UCSD-AML1 (cell line): ENCODE results near the gene CEP112.

Experiments
- DNase-seq: peaks from one replicate; lab custom pipeline; 2025; ENCODE audit not compliant: unreplicated experiment; lab: John Stamatoyannopoulos, UW

CEP112 gene

GRCh38 chr17:65895969-65896368 lies 296.0 kb downstream of the CEP112 start:
- DNase-seq, result no peak

DNA sequence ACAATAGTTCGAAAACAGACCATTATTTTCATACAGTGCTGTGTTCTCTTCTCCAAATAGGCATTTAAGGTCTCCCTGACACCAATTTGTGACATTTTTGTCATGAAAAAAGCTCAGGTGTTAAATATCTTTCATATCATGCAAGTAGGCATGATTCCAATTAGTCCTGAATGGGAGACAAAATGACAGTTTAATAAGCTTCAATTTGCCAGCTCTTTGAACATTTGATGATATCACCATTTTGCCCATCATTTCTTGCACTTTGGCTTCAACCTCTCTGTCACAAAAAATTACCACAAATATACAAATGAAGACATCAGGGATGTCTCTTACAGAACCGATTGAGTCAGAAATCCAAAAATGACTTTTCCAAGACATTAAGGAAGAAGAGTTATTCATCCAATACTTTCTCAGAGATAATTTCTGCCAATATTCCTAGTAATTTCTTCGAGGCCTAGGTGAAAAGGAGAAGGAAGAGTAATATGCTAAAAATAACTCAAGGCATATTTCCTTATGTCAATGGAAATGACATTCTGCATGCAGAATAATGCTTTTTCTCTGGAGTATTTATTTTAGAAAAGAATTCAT lies 298.1 kb downstream of the CEP112 start:
- DNase-seq, result no peak

DNA sequence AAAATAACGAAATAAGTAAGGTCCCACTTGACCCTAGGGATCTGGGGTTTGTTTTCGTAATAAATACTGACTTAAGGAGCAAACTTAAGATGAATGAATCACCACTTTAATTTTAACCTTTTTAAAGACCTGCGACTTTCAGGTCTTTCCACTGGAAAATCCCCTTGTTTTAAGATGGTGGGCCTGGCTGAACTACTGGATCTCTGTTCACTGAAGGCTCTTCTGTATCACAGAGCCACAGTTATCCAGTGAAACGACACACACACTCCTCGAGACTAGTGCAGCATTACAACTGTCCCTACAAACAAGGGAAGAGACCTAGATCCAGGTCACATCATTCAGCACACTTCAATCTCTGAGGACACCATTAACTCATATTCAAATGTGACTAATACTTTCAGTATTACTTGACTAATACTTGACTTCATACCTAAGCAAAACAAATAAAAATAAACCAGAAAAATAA lies 299.0 kb downstream of the CEP112 start:
- DNase-seq, result no peak

- no peak for DNase-seq
Measured at GRCh38 chr17:65891231-65891735, 300.6 kb downstream of the CEP112 start.

- DNase-seq, result no peak
Measured at GRCh38 chr17:65888649-65889048, 303.3 kb downstream of the CEP112 start.

- no peak for DNase-seq
Measured at GRCh38 chr17:65886315-65887245, 305.4 kb downstream of the CEP112 start.

DNA sequence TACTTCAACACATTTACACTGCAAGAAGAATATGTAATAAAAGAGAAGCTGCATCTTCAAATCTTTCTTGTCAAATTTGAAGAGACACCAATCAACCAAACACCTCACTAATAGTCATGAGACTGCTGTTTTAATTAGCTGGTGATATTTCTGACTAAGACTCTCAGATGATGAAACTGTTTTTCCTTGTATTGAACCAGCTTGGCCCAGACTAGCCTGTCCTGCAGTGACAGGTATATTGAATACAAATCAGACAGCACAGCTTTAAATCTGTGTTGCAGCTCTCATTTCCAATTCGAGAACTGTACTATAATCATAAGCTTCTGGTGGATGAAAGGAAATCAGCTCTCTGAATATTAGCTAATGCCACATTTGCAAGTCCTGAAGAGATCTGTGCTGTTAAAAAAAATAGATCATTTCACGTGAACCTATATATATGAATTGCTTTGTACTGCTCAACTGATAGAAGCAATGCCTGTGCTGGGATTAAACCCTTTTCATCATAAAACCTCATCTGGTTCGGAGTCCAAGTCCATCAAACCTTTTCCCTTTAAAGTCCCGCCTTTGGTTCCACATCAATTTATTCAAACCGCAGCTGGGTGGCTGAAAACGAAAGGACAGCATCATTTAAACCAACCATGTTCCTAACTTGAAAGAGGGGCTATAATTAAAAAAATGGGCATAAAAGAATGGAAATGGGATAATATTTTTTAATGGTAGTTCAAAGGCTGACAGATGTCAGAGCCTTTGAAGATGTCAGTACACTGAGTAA lies 306.2 kb downstream of the CEP112 start:
- DNase-seq, result no peak

DNA sequence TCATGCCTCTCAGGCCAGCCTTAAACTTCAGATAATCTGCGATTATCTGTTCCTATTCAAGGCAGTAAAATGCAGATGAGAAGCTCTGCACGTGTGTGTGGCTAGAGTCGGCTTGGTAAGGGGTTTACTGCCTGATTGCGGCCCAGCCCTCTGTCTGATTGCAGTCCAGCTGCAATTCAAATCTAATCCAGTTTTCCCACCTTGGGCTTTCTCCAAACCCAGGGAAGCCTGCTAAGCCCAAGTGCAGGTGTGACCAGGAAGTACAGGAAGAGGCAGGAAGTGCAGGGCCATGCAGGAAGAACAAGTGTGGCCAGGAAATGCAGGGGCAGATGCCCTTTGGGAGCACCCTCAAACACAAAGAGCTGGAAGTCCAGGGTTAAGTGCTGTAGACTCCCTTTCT lies 314.9 kb downstream of the CEP112 start:
- no peak for DNase-seq

DNA sequence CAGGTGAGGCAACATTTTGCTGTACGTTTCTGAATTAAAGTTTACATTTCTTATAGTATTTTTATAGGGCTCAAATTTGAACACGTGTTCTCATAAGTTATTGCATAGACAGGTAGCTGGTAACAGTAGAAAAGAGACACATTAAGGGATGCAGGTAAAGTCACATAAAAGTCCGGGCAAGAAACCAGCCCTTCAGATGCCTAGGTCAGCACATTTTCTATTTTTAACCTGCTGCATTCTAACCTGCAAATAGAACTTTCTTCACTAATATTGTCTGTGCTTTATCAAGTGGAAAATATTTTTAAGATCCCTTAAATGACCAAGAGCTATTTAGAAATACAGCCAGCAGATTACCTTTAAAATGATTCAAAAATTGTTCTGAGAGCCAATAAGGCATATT lies 323.1 kb downstream of the CEP112 start:
- no peak for DNase-seq

DNA sequence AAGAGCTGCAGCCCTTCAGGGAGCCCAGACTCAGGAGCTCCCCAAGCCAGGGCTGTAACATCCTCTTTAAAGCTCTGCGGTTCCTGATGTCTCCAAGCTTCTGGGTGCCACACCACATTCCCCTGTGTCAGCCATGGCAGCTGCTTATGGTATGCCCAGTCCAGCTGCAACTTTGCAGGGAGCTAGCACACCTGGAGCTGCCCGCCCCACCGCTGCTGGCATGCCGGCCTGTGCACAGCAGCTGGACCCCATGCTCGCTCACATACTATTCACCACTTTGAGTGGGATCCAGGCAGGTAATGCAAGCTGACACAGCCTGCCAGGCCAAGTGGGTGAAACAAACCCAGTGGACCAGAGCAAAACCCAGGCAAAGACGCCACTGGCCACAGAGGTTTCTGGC lies 324.9 kb downstream of the CEP112 start:
- no peak for DNase-seq

DNA sequence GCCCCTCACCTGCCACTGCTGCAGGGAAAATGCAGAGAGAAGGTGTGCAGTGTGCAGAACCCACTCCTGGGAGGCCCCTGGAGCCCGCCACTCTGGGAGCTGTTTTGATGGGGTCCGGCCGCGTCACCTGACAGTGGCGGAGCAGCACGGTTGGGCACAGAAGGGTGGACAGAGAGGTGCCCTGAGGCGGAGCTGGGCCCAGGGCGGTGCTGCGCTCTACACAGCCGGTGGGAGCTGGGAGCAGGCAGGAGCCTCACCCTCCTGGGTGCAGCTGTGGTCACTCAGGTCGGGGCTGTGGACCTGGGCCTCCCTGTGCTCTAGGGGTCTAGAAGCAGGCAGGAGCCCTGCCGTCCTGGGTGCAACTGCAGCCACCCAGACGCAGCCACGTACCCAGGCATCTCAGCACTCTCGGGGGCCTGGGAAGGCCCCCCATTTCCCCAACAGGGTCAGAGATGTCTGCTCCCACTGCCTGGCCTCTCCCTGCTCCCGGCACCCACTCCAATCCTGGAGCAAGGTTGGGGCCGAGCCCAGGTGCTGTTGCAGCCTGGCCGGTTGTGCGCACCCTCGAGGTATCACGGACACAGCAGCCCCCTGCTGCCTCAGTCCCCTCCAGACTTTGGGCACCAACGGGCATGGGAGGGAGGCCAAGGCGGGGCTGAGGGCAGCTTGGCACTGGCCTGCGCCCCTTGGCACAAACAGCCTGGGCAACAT lies 326.1 kb downstream of the CEP112 start:
- DNase-seq, result no peak

DNA sequence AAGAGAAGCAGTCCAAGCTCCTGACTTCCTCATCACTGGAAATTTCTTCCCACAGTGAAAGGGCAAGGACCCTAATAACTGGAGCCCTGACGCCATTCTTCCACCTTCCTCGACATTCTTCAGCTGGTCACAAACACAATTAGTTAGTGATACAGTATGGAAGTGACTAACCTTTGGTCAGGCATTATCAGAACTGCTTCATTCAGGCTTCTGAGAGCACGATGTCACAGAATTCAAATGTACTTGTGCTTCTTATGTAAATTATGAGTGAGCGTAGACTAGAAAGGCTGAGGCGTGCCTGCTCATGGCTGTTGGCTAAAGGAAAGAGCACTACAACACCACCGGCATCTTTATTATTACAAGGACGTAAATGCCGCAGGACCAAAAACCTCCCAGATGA lies 327.5 kb downstream of the CEP112 start:
- DNase-seq, result no peak

DNA sequence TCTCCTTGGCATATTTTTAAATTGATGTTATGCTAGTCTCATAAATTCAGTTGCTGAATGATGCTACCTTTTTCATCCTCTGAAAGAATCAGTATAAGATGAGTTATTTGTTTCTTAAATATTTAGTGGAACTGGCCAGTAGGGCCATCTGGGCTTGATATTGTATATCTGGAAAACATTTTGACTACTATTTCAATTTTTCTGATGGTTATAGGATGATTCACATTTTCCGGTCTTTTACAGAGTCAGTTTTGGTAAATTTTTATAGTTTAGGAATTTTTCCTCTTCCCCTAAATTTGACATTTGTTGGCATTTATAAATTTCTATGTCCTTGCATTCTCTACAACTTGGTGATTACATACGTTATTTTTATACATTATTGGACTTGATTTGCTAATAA lies 334.2 kb downstream of the CEP112 start:
- no peak for DNase-seq

- DNase-seq, result no peak
Measured at GRCh38 chr17:65856865-65857264, 335.1 kb downstream of the CEP112 start.

DNA sequence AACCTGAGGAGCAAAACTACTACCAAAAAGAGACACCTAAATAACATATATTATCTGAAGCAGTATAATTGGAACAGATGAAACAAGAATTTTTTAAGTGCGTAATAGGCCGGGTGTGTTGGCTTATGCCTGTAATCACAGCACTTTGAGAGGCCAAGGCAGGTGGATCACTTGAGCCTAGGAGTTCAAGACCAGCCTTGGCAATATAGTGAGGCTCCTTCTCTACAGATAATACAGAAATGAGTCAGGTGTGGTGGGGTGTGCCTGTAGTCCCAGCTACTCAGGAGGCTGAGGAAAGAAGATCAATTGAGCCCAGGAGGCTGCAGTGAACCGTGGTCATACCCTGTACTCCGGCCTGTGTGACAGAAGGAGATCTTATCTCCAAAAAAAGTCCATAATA lies 336.3 kb downstream of the CEP112 start:
- no peak for DNase-seq

DNA sequence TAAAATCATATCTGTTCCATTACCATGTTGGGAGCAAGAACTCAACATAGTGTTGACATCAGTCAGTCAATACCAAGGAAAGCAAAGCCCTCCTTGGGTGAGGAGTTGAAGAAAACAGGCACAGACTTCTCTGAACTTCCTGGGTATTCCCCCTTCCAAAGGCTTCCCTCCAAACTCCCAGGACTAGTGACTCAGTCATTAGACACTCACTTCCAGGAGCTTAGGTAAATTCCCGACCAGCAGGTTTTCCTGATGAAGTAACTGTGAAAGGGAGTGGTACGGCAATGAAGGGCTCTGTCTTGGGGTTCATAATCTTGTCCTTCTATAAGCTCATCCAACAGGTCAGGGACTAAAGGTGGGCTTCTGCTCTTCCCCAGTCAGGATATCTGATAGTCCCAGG lies 336.7 kb downstream of the CEP112 start:
- DNase-seq, result no peak

DNA sequence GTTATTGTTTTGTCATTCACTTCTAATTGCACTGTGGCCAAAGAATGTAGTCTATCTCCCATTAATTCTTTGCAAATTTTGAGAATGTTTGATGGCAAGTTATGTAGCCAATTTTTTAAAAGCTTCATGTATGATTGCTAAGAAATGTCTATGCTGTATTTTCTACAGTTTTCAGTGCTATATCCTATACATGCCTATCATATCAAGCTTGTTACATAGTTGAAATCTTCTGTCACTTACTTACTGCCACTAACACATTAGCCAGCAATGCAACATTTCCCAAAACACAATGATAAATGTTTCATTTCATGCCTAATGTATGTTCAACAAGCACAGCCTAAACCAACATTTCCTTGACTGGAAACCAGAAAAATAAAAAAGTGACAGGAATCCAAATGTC lies 338.1 kb downstream of the CEP112 start:
- no peak for DNase-seq

GRCh38 chr17:65852911-65853310 lies 339.0 kb downstream of the CEP112 start:
- no peak for DNase-seq

DNA sequence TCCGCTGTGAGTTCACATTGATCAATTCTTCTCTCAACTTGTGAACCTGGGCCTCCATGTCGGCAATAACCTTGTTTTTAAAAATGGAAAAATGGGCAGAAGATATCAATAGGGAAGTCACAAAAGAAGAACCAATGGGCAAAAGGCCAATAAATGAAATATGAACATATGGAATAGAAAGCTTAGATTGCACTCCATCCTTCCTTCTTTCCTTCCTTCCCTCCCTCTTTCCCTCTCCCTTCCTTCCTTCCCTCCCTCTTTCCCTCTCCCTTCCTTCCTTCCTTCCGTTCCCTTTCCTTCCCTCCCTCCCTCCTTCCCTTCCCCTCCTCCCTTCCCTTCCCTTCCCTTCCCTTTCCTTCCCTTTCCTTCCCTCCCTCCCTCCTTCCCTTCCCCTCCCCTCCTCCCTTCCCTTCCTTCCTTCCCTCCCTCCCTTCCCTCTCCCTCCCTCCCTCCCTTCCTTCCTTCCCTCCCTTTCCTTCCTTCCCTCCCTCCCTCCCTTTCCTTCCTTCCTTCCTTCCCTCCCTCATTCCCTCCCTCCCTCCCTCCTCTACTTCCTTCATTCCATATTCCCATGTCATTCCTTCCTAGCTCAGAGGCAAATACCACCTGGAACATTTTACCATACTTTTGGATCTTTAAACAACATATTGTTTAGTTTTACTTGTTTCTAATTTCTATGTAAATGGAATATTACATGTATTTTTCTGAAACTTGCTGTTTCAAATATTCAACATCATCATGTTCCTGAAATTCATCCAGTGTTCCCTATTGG lies 339.8 kb downstream of the CEP112 start:
- no peak for DNase-seq

DNA sequence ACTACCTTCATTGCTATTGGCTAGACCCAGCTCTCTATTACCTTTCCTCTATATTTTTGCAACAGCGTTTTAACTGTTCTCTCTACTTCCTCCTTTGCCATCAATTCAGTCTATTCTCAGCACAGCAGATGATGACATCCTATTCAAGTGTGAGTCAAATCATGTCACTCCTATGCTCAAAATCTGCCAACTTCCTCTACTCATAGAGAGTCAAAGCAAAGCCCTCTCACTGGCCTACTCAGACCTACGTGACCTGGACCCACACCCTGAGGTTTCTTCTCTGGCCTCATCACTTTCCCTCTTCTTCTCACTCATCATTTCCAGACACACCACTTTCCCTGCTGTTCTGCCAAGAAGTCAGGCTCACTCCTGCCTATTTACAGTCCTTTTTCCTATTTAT lies 341.4 kb downstream of the CEP112 start:
- DNase-seq, result no peak
